Aorta (tissue), 5 donors: ENCODE measurements around the gene ASTN2. TPM values are rescaled to one million over a fixed set of nuclear protein-coding genes. Genes with fewer than 3 reads are reported as not detected.

Experiments used
- ATAC-seq: fragments of 200-7000 bp; cut with Tn5 transposase; one replicate; pipeline ENCODE4 v1.9.1; 2022; ENCODE audit warnings: moderate library complexity; ENCODE audit not compliant: low FRiP score
- DNase-seq, 2 donors: peaks; one replicate each; pipeline ENCODE4 v3.0.0-alpha.2; 2020
- H3K27ac ChIP-seq, 2 donors: one replicate each; pipeline ENCODE4 v1.5.1; 2013; ENCODE audit warnings: low read length in 2 of 2, mild to moderate bottlenecking in 2 of 2, moderate library complexity in 2 of 2, control low read depth in 1 of 2, inconsistent platforms in 1 of 2, low read depth in 1 of 2
- H3K27me3 ChIP-seq, 2 donors: one replicate each; pipeline ENCODE4 v1.6.1; 2013; ENCODE audit warnings: control low read depth in 1 of 2, low read length in 1 of 2, mild to moderate bottlenecking in 1 of 2, moderate library complexity in 1 of 2; ENCODE audit not compliant: insufficient read depth in 2 of 2, control insufficient read depth in 1 of 2
- H3K36me3 ChIP-seq, 2 donors: one replicate each; pipeline ENCODE4 v1.6.1; 2013; ENCODE audit warnings: control low read depth in 1 of 2, low read length in 1 of 2, mild to moderate bottlenecking in 1 of 2; ENCODE audit not compliant: insufficient read depth in 2 of 2, control insufficient read depth in 1 of 2
- H3K4me1 ChIP-seq, 2 donors: one replicate each; pipeline ENCODE4 v1.6.1; 2013; ENCODE audit warnings: low read length in 2 of 2, control low read depth in 1 of 2, mild to moderate bottlenecking in 1 of 2, moderate library complexity in 1 of 2; ENCODE audit not compliant: insufficient read depth in 2 of 2, control insufficient read depth in 1 of 2
- H3K4me3 ChIP-seq, 2 donors: one replicate each; pipeline ENCODE4 v1.5.1; 2013; ENCODE audit warnings: low read length in 2 of 2, control low read depth in 1 of 2, mild to moderate bottlenecking in 1 of 2
- H3K9me3 ChIP-seq: one replicate; pipeline ENCODE4 v1.6.1; 2013; ENCODE audit warnings: mild to moderate bottlenecking, low read length; ENCODE audit not compliant: control insufficient read depth
- WGBS, 2 donors: extraction: QIAGEN DNeasy Blood & Tissue Kit; methylation state at CpG; one replicate each; pipeline ENCODE4 v1.1.7; 2013; 5-methylcytosine and 5-hydroxymethylcytosine counted together
- intact Hi-C, 2 donors: fragments of 100-400 bp; cut with DNase I; formaldehyde crosslinking; loops; one replicate each; pipeline versions ENCODE4 v1.14.2 to v1.15.0; 2022
- polyA plus RNA-seq, 2 donors: library from polyadenylated mRNA; stranded (reverse); fragments of 200-250 nt; gene quantifications; one replicate each; pipeline ENCODE4 v1.2.3, GENCODE V29; 2013
- total RNA-seq, 2 donors: library from RNA; stranded (reverse); fragmentation: NEBNext Ultra II Directional; extraction: Animal tissue kit (Norgen Biotek cat#: 25700); gene quantifications; one replicate each; pipeline ENCODE4 v1.2.1, GENCODE V29; 2021
- donor health status: healthy with polysubstance abuse.
- donor health status: Bipolar disorder and iron deficiency.
- donor health status: DM: no; HTN: no; CAD: no.
- donor health status: DM: no; HTN: no; CAD: no.
- donor health status: DM: yes; HTN: yes; CAD: no.

ASTN2 gene
- total and polyA plus RNA-seq, 4 donors, result 1.0 to 7.5 (median 4.4) TPM

DNA sequence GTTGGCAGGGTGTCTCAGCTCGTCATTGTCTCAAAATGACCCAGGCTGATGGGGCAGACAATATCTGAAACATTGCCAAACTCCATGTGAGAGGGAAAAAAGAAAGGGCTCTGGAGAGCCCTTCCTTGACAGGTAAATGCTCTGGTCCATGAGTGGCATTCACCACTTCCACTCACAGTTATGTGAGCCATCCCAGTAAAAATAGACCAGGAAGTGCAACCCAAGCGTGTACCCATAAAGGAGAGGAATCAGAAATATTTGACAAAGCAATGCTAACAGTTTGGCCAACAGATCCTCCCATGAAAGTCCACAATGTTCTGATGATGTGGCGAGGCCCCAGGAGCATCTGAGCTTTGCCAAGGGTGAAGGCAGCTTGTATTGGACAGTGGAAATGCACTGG, 49.4 kb downstream of the ASTN2 start:
- intact Hi-C loops, result no loop called here
- H3K27me3 ChIP-seq, result no peaks in the 10 kb centered on the region
- ATAC-seq (no peak), DNase-seq (no peak)
- no peaks in the 10 kb centered on the region for H3K36me3 ChIP-seq
- H3K27ac ChIP-seq, result no peak overlapping the region
- no peaks in the 10 kb centered on the region for H3K4me1 ChIP-seq
- 69 to 71% methylated on average over 3 of the region's 3 CpGs for WGBS, 2 donors
- H3K4me3 ChIP-seq, result no peak overlapping the region
- H3K9me3 ChIP-seq, result no peaks in the 10 kb centered on the region

DNA sequence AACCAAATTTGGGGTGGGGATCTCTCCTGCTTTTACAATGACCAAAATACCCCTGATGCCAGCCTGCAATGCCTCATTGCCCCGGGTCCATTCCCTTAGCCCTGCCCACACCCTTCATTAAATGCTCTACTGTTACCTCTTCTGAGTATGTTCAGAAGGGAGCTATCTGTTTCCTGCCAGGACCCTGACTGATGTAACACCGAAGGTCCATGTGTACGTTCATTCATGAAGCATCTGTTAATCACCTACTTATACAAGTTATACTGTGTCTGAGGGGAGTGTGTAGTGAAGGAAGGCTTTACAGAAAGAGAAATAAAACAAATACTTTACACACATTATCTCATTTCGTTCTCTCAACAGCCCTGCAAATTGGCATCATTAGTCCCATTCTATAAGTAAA, 51.9 kb downstream of the ASTN2 start:
- no peaks in the 10 kb centered on the region for H3K27me3 ChIP-seq
- intact Hi-C loops, result no loop called here
- no peaks in the 10 kb centered on the region for H3K9me3 ChIP-seq
- 74 to 77% methylated on average over 4 of the region's 4 CpGs for WGBS, 2 donors
- no peaks in the 10 kb centered on the region for H3K4me1 ChIP-seq
- no peaks in the 10 kb centered on the region for H3K36me3 ChIP-seq
- DNase-seq, result no peak
- H3K4me3 ChIP-seq, result no peak overlapping the region
- ATAC-seq, result no peak
- H3K27ac ChIP-seq, result no peak overlapping the region

DNA sequence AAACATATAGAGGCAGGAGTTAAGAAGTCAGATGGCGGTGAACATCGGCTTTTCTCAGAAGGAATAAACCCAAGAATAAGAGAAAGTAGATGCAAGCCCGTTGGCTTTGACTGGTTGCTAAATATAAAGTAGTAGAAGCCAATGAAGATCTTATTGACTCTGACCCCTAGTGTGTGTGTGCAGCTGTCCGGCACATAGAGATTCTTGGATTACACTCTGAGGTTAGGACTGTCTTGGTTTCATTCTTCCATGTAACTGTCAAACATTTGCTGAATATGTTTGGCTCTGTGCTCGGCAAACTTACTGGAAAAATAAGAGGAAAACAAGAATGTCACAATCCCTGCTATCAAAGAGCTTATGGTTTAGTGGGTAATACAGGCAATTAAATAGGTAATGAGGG, 54.9 kb downstream of the ASTN2 start:
- no peaks in the 10 kb centered on the region for H3K9me3 ChIP-seq
- no peak for DNase-seq
- H3K4me3 ChIP-seq, result no peak overlapping the region
- no peaks in the 10 kb centered on the region for H3K27me3 ChIP-seq
- no peaks in the 10 kb centered on the region for H3K36me3 ChIP-seq
- no peaks in the 10 kb centered on the region for H3K4me1 ChIP-seq
- WGBS, 2 donors, result 82 to 86% methylated on average over 5 of the region's 5 CpGs
- no peak for ATAC-seq
- no peak overlapping the region for H3K27ac ChIP-seq
- intact Hi-C loops, result no loop called here

DNA sequence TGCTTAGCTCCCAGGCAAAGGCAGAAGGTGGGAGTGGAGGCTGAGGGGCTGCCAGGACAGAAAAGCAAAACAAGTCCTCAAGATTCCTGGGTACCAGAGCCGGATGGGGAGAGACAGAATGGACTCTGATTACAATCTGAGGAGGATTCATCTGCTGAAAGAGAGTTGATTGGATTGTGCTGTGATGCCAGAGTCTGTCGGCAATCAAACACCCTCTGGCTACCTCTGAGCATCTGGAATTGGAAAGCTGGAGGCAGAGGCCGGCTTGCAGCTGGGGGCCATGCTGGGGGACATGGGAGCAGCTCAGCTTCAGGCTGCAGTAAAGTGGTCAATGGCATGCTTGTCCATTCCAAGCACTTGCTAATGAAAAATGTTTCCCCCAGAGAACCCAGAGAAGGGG, 59.3 kb downstream of the ASTN2 start:
- Histone ChIP-seq H3K27me3 (peaks cover 0 to 2% of the 10 kb centered on the region in 2 donors), H3K4me3 (no peak overlapping the region), H3K4me1 (no peaks in the 10 kb centered on the region), H3K27ac (no peak overlapping the region), H3K9me3 (no peaks in the 10 kb centered on the region), H3K36me3 (no peaks in the 10 kb centered on the region)
- 50 to 53% methylated on average over 3 of the region's 3 CpGs for WGBS, 2 donors
- DNase-seq (no peak), ATAC-seq (no peak)
- intact Hi-C loops, result no loop called here

DNA sequence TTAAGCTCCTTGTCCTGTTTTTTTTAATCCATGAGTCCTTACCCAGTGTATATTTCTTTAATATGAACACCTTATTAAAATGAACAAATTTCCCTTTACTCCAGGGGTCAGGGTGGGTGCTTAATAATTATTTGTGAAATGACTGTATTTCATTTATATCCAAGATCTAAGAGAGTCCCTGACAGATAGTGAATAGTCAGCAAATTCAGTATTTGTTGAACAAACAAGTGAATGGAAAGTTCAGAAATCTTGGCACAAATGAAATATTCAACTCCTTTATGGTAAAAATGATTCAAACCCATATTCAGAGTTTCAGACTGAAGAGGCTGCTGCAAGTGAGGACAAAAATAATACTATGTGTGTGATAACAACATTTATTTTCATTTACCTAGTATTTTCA, 59.9 kb downstream of the ASTN2 start:
- Histone ChIP-seq H3K4me3 (no peak overlapping the region), H3K9me3 (no peaks in the 10 kb centered on the region), H3K27ac (no peak overlapping the region), H3K27me3 (peaks cover 0 to 2% of the 10 kb centered on the region in 2 donors), H3K36me3 (no peaks in the 10 kb centered on the region), H3K4me1 (no peaks in the 10 kb centered on the region)
- no peak for DNase-seq
- ATAC-seq, result no peak
- intact Hi-C loops, result no loop called here

DNA sequence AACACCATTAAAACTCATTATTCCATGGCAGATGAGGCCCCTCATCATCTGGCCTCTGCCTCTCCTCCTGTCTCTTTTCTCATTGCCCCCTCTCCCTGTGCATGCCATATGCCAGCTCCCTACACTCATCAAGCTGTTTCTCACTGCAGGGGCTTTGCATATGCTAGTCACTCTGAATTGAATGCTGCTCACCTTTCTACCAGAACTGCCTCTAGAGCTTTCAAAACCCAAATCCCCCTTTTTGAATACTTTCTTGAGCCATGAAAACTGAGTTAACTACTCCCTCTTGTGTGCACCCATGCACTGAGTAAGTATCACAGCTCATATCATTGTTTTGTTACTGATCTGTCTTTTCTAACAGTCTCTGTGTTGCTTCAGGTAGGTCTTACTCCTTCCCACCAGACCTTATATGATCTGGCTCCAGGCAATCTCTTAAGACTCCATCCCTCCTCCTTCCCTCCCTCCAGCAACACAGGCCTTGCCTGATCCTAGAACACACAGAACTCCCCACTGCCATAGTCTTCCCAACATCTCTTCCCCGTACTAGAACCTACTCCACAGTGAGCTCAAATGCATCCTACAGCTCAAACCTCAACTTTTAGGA, 60.5 kb downstream of the ASTN2 start:
- 65 to 71% methylated on average over 1 of the region's 1 CpG for WGBS, 2 donors
- H3K4me1 ChIP-seq, result no peaks in the 10 kb centered on the region
- peaks cover 0 to 2% of the 10 kb centered on the region in 2 donors for H3K27me3 ChIP-seq
- intact Hi-C loops, result no loop called here
- H3K4me3 ChIP-seq, result no peak overlapping the region
- DNase-seq, result no peak
- H3K36me3 ChIP-seq, result no peaks in the 10 kb centered on the region
- no peaks in the 10 kb centered on the region for H3K9me3 ChIP-seq
- H3K27ac ChIP-seq, result no peak overlapping the region
- ATAC-seq, result no peak

DNA sequence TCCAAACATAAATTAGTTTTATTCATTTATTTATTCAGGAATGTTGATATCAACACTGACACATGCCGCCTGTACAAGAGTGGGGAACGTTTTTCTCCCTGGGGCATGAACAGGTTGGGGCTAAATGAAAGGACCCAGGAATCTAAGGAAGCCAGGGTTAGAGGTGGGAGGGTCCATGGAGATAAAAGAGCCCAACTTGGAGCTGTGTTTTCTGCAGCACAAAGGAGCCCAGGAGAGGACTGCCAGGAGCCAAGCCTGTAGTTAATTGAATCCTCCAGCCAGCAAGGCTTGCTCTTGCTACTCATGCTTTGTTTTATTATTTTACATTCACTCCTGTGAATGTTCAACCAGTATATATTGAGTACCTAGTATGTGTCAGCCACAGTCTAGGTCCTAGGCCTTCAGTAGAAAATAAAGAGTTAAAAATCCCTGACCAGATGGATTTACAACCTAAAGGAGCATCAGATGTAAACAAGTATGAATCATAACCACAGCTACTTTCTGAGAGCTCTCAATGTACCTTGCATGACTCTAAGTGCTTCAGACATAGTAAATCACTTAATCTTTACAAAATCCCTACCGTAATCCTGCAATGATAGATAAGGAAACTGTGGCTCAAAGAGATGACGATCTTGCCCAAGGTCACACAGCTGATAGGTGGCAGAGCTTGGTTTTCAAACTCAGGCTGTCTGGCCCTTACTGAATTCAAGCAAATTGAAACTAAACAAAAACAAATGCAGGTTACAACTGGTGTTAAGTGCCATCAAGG, 69.8 kb downstream of the ASTN2 start:
- 53 to 56% methylated on average over 4 of the region's 4 CpGs for WGBS, 2 donors
- H3K27ac ChIP-seq, result no peak overlapping the region
- no peaks in the 10 kb centered on the region for H3K9me3 ChIP-seq
- no peak overlapping the region for H3K4me3 ChIP-seq
- DNase-seq, result no peak
- intact Hi-C loops, result no loop called here
- no peaks in the 10 kb centered on the region for H3K4me1 ChIP-seq
- no peak for ATAC-seq
- H3K36me3 ChIP-seq, result no peaks in the 10 kb centered on the region
- no peaks in the 10 kb centered on the region for H3K27me3 ChIP-seq

DNA sequence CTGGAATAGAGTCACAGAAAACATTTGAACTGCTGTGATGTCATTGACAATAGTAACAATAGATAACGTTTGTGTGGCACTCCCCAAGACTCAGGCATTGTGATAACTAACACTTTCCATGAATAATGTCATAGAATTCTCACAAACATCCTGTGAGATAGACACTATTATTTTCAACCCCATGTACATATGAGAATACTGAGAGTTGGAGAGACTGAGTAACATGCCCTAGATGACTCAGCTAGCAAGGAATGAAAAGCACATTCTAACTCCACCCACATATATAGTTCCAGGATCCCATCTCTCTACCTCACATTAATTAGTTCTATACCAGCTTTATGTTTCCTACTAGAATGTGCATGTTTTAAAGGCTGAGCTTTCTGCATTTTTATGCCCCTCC, 71.4 kb downstream of the ASTN2 start:
- Histone ChIP-seq H3K4me1 (no peaks in the 10 kb centered on the region), H3K27me3 (no peaks in the 10 kb centered on the region), H3K4me3 (no peak overlapping the region), H3K36me3 (no peaks in the 10 kb centered on the region), H3K27ac (no peak overlapping the region), H3K9me3 (no peaks in the 10 kb centered on the region)
- DNase-seq (no peak), ATAC-seq (no peak)
- intact Hi-C loops, result no loop called here
- WGBS, 2 donors, result 38% methylated on average over 1 of the region's 1 CpG

DNA sequence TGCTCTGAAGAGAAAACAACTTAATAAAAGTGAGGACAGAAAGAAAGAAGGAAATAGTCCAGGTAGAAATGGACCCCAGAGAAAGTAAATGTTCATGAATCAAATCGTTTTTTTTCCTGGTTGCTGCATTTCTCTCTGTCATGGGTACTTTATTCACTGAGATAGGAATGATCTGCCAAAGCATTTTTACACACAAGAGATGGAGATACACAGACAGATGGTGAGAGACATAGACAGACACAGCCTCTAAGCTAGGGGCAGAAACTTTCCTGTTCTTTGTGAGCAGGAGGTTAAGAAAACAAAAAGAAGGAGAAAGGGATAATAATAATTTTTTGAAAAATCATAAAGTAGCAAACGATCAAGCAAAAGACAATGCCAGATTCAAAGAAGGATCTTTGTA, 73.7 kb downstream of the ASTN2 start:
- H3K36me3 ChIP-seq, result no peaks in the 10 kb centered on the region
- 50 to 60% methylated on average over 2 of the region's 2 CpGs for WGBS, 2 donors
- ATAC-seq, result no peak
- DNase-seq, result no peak
- H3K27me3 ChIP-seq, result no peaks in the 10 kb centered on the region
- intact Hi-C loops, result no loop called here
- no peaks in the 10 kb centered on the region for H3K4me1 ChIP-seq
- no peak overlapping the region for H3K27ac ChIP-seq
- no peak overlapping the region for H3K4me3 ChIP-seq
- H3K9me3 ChIP-seq, result no peaks in the 10 kb centered on the region
